ENCODE results near the gene TRDN.

GRCh38 chr6:123589317-123589716, 47.4 kb downstream of the TRDN start:
- TF ChIP-seq FOXK1 (CRISPR knock-in tag; IDR thresholded peaks at IDR 0.05) (no peak), CTCF (IDR thresholded peaks at IDR 0.05) (no peak), CREB1 (CRISPR knock-in tag; IDR thresholded peaks at IDR 0.05) (no peak), E2F1 (CRISPR knock-in tag; IDR thresholded peaks at IDR 0.05) (no peak), USF2 (CRISPR knock-in tag; IDR thresholded peaks at IDR 0.05) (no peak), ETV6 (CRISPR knock-in tag; IDR thresholded peaks at IDR 0.05) (no peak), TEAD1 (CRISPR knock-in tag; IDR thresholded peaks at IDR 0.05) (no peak), SP1 (CRISPR knock-in tag; conservative IDR thresholded peaks at IDR 0.05) (no peak), ATF3 (CRISPR knock-in tag; conservative IDR thresholded peaks at IDR 0.05) (no peak), ZNF219 (CRISPR knock-in tag; IDR thresholded peaks at IDR 0.05; ENCODE audit: borderline replicate concordance) (no peak)
- TF ChIP-seq, protein P1, sequence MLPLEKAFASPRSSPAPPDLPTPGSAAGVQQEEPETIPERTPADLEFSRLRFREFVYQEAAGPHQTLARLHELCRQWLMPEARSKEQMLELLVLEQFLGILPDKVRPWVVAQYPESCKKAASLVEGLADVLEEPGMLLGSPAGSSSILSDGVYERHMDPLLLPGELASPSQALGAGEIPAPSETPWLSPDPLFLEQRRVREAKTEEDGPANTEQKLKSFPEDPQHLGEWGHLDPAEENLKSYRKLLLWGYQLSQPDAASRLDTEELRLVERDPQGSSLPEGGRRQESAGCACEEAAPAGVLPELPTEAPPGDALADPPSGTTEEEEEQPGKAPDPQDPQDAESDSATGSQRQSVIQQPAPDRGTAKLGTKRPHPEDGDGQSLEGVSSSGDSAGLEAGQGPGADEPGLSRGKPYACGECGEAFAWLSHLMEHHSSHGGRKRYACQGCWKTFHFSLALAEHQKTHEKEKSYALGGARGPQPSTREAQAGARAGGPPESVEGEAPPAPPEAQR (CRISPR knock-in tag; IDR thresholded peaks at IDR 0.05), result no peak
